GM19328 (cell line): ENCODE measurements around the gene REM2.
"Not testable (repeated sequence)": the region's sequence is repeated elsewhere in the genome, so short reads cannot be mapped to it uniquely, and the experiment has no call there.

Source experiments
- ATAC-seq: cut with Tn5 transposase; IDR thresholded peaks from one replicate; pipeline ENCODE4 v1.9.1; 2021; ENCODE audit warnings: mild to moderate bottlenecking, moderate library complexity; ENCODE audit not compliant: unreplicated experiment

REM2 gene

DNA sequence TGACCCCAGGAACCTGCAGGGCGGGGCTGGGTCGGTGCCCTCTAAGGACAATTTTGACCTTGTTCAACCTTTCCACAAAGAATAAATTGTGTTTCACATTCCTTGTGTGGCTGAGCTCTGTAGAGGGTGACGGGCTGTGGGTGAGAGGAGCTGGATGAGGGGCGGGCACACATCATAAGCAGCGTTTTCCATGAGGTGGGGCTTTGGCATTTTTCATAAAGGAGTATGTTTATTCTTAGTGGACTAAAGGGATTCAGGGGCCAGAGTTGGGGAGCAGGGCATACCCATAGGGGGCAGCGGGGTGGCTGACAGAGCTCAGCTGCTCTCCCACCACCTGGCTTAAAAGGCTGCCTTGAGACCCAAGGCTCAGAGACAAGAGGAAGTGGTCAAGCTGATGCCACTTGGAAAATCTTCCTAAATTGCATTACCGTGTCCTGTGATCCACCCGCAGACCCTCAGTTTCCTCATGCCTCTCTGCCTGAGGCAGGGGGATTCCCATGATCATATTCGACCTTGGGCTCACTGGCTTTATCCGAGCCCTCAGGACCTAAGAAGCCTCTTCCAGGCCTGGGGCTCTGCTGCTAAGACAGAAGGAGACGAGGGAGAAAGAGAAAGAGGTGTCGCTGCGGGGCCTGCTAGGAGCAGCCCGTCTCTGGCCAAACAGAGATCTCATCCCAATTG, 35.2 kb upstream of the REM2 start:
- no peak for ATAC-seq

- no peak for ATAC-seq
Measured at GRCh38 chr14:22848351-22849164, 34.5 kb upstream of the REM2 start.

GRCh38 chr14:22849212-22849819, 33.7 kb upstream of the REM2 start:
- ATAC-seq, result no peak

DNA sequence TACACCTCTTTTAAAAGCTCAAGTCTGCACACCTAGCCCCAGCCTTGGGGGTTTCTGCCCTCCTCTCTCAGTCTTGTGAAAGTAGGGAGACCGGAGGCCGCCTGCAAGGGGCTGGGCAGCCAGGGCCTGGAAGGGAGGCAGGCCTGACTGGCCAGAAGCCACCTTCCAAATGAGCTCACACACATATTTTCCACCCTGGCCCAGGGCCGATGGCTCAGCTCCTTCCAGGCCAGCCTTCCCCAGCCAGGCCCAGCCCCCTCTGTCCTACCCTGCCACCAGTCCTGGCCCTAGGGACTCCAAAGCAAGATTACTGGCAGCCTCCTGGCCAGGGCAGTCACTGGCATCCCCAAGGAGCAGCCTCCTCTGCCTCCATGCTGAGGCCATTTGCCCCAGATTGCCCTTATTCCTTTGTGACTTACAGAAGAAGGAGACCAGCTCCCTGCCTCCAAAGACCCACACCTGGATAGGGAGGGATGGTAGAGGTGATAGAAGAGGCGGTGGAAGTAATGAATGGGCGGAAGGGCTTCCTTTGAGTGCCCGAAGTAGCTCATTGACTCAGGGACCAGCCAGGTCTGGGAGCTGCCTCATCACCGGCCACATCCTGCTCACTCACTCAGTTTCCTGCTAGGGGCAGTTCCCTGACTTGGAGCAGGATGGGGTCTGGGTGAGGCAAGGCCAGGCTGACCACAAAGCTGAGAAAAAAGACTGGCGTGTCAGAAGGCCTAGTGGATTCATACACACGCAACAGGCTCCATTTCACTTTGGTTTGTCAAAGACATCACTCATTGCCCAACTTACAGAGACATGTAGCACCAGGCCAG, 31.9 kb upstream of the REM2 start:
- ATAC-seq, result no peak

DNA sequence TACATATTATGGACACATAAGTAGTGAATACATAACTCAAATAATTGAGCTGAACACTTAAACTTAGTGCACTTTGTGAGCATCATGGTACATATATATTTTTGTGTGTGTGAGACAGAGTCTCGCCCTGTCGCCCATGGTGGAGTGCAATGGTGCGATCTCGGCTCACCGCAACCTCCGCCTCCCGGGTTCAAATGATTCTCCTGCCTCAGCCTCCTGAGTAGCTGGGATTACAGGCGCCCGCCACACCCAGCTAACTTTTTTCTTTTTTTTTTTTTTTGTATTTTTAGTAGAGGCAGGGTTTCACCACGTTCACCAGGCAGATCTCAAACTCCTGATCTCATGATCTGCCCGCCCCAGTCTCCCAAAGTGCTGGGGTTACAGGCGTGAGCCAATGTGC, 30.8 kb upstream of the REM2 start:
- ATAC-seq, result not testable (repeated sequence)

DNA sequence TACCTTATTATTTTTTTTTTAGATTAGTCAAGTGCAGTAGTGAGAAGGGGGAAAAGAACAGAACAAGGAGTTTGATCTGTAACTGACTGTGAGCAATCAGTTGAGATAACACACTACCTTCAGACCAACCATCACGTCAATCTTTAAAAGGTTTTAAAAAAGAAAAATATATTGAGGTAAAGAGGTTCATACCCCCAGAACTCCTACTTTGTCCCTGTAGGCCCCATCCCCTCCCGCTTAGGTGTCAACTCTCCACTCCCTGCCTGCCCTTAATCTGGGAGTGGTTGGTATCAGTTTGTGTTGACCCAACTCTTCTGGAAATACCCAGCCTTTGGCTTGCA, 30.5 kb upstream of the REM2 start:
- ATAC-seq, result no peak

DNA sequence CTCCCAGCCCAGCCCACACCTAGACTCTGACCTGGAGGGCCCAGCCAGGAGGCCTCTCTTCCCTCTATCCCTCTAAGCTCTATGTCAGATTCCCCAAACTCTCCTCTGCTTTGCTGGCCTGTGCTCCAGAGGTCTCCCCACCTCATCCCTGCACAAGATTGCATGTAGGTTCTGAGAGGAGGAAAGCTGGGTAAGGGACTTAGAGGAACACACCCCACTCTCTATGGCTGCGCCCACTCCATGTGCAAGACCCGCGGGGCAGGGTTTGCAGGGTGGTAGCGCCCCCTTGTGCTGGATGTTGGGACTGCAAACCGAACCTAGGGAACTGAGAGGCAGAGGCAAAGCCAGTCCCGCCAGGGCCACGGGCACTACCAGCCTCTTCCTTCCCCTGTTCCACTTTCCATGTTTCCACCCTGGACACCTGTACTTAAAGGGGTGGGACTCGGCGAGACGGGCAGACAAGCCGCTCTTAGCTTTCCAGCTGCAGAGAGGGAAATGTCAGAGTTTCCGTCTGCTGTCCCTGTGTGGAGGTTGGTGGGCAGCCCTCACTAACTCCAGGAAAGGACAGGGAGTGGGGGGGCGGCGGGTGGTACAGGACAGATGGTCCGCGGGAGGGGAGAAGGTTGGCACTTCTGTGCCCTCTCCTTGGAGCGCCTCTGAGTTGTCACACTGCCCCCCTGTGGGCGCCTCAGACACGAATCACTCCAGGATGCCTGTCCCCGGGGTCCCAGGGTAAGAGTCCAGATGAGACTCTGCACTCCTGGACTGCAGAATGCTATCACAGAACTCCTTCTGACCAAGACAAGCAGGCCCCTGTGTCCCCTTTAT, 29.9 kb upstream of the REM2 start:
- ATAC-seq, result no peak

DNA sequence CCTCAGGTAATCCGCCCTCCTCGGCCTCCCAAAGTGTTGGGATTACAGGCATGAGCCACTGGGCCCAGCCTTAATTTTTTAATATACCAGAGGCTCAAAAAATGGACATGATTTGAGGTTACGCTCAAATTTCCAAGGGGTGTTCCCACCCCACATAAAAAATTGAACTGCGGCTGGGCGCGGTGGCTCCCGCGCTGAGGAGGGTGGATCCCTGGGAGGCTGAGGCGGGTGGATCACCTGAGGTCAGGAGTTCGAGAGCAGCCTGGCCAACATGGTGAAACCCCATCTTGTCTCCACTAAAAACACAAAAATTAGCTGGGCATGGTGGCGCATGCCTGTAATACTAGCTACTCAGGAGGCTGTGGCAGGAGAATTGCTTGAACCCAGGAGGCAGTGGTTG, 28.7 kb upstream of the REM2 start:
- ATAC-seq, result not testable (repeated sequence)

DNA sequence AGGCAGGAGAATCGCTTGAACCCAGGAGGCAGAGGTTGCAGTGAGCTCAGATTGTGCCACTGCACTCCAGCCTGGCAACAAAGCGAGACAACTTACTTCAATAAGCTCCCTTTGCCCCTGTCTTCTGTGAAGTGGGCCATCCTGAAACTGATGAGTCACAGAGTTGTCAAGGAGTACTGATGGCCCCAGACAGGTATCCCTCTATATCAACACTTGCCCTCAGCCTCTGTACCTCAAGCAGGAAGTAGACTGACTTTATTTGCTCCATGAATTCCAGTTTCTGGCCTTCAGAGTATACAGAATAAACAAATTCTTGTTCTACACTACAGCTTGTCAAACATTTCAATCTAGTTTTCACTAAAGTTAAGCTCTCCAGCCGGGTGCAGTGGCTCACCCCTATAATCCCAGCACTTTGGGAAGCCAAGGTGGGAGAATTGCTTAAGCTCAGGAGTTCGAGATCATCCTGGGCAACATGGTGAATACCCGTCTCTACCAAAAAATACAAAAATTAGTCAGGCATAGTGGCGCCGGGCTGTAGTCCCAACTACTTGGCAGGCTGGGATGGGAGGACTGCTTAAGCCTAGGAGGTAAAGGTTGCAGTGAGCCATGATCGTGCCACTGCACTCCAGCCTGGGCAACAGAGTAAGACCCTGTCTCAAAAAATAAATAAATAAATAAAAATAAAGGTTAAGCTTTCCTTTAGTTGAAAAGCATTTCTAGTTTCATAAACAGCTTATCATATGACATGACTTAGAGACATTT, 27.9 kb upstream of the REM2 start:
- ATAC-seq, result no peak

- ATAC-seq, result no peak
Measured at GRCh38 chr14:22856428-22856827, 26.6 kb upstream of the REM2 start.

DNA sequence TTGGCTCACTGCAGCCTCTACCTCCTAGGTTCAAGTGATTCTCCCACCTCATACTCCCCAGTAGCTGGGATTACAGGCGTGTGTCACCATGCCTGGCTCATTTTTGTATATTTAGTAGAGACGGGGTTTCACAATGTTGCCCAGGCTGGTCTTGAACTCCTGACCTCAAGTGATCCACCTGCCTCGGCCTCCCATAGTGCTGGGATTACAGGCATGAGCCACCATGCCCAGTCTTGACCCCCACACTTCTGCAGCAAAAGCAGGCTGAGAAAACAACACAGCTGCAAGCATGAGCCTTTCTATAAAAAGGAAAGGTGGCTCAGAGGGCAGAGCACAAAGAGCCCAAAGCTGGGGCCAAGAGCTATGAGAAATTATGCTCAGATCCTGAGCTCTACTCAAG, 22.6 kb upstream of the REM2 start:
- ATAC-seq, result not testable (repeated sequence)

DNA sequence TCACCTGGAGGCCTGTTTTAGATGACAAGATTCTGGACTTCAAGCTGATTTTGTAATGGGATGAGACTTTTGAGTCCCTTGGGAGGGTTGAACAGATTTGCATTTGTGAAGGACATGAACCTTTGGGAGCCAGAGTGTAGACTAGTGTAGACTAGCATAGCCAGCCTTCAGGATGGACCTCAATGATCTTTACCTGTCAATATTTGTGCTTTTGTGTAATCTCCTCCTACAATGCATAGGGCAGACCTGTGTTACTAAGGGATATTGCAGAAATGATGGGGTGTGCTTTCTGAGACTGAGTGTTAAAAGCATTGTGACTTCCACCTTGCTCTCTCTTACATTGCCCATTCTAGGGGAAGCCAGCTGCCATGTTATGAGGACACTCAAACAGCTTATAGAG, 21.4 kb upstream of the REM2 start:
- no peak for ATAC-seq

DNA sequence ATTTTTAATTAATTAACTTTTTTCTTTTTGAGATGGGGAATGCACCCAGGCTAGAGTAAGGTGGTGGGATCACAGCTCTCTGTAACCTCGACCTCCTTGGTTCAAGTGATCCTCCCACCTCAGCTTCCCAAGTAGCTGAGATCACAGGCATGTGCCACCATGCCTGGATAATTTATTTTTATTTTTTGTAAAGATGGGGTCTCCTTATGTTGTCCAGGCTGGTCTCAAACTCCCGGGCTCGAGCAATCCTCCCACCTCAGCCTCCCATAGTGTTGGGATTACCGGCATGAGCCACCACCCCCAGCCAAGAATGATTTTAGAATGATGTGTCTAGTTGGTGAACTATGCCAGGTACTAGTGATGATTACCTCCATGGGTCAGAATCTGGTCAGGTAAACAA, 18.0 kb upstream of the REM2 start:
- no peak for ATAC-seq

GRCh38 chr14:22865424-22866405, 17.3 kb upstream of the REM2 start:
- no peak for ATAC-seq

GRCh38 chr14:22866874-22867273, 16.1 kb upstream of the REM2 start:
- ATAC-seq, result no peak

DNA sequence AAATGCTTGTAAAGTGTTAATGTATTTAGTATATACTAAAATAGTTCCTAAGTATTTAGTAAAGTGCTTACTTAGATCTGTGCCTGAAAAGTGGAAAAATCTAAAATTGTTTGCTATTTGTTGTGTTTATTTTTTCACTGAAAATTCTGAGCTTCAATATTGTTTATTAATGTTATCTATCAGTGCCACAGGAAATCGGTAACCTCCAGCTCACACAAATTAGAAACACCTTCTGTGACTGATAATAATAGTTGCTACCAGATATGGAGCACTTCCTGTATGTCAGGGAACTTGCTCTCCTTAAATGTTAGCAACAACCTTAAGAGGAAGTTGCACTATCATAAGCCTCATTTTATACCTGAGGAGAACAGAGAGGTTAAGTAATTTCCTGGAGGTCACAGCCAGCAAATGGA, 12.2 kb upstream of the REM2 start:
- ATAC-seq, result peak; percentile 22

DNA sequence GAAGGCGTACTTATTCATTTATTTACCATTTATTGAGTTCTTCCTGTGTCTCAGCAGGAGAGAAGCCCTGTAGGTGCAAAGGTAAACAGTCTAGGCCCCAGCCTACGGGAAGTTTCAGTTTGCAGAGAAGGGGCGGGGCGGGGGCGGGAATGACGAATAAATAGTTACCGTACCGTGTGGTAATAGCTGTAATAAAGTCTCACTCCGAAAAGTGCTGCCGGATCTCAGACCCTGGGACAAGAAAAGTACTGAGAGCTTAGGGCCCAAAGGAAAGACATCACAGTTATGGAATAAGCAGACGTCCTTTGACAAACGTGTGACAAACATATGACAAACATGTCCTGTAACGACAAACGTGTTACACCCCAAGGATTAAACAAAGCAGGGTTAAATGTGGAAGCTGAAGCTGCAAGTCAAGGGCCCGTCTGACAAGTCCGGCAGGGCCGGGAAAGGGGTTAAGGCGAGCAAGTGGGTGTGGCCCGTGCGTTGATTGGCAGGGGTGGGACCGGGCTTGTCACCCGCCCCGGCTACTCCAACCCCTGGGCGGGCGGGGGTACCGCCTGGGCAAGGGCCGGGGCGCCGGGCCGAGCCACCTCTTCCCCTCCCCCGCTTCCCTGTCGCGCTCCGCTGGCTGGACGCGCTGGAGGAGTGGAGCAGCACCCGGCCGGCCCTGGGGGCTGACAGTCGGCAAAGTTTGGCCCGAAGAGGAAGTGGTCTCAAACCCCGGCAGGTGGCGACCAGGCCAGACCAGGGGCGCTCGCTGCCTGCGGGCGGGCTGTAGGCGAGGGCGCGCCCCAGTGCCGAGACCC, 11.6 kb upstream of the REM2 start, which contains the start of gene LRP10:
Gene LRP10, plus strand, starts transcription at position 517 of the 809 bp plus-strand sequence. CDS start 564 bp downstream, outside the sequence.
- peak; percentile 78 for ATAC-seq
